GM18873 (cell line): ENCODE results near the gene PIK3C2G.

Experiments used
- ATAC-seq: cut with Tn5 transposase; IDR thresholded peaks from one replicate; pipeline ENCODE4 v1.9.1; 2021; ENCODE audit warnings: mild to moderate bottlenecking, moderate library complexity, moderate number of reproducible peaks; ENCODE audit not compliant: unreplicated experiment, low FRiP score

PIK3C2G gene

GRCh38 chr12:18267427-18268099 lies 6.2 kb downstream of the PIK3C2G start:
- ATAC-seq: no peak

- ATAC-seq: no peak
These were observed 9.7 kb downstream of the PIK3C2G start for GRCh38 chr12:18270958-18271460.

DNA sequence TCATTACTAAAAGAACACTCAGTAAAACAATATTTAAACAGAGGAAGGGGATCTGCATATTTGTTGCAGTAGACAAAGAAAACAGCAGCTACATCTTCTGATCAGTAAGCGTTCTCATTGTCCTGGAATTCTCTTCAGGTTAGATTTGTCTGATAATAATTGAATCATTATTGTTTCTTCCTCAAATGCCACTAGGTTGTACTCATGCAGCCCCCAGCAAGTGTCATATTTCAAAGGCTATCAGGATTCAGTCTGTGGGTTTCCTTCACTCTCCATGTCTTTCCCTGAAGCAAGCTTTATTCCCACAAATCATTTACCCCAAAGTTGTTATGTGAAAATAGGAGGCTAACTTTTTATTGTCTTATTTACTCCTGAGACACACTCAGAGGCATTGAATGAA lies 14.7 kb downstream of the PIK3C2G start:
- ATAC-seq: no peak

- no peak for ATAC-seq
These were observed 15.9 kb downstream of the PIK3C2G start for GRCh38 chr12:18277196-18277595.

DNA sequence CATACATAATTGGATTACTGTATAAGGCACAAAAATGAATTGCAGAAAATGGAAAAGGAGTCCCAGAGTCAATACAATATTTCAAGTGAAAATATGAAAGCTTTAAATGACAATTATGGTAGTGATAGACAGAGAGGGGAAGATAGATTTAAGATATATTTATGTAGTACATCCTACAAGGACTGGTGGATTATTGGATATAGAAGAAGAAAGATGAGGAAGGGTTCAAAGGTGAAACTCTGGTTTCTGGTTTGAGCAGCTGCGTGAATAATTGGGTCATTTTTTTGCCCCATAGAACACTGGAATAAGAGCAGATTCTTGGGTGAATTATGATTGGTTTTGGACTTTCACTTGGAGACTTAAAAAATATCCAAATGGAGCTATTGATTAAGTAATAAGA lies 19.4 kb downstream of the PIK3C2G start:
- ATAC-seq: no peak

GRCh38 chr12:18281941-18282340 lies 20.6 kb downstream of the PIK3C2G start:
- ATAC-seq: no peak

DNA sequence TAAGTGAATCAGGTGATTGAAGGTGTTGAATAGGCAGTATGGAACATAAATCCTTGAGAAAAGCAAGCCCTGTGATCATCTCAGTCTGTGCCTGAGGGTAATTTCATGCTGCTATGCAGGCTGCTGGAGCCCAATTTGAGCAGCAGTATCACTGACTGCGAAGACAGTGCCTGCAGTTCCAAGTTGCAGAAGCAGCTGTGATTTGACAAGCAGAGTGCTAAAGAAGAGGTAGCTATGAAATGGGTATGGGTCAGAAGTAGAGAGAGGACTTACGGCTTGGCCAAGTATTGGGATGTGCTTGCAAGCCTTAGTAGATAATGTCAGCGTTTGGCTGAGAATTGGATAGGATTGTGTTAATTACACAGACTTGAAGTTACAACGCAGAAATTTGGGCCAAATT lies 22.5 kb downstream of the PIK3C2G start:
- no peak for ATAC-seq

- ATAC-seq: no peak
These were observed 23.1 kb downstream of the PIK3C2G start for GRCh38 chr12:18284386-18284785.

DNA sequence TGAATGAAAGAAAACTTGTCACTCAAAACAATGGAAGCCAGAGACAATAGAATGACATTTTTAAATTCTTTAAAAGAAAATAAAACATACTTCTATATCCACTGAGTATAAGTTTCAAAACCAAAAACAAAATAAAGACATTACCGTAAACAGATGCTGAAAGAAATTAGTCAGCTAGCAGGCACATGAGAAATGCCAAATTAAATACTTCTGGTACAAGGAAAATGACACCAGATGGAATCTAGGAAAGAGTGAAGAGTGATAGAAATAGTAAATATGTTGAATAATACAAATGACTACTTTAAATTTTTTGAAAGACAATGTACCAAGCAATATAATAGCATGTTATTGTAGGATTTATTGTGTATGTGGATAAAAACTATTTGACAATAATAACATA lies 23.8 kb downstream of the PIK3C2G start:
- ATAC-seq: no peak

- ATAC-seq: no peak
These were observed 29.1 kb downstream of the PIK3C2G start for GRCh38 chr12:18290386-18290785.

DNA sequence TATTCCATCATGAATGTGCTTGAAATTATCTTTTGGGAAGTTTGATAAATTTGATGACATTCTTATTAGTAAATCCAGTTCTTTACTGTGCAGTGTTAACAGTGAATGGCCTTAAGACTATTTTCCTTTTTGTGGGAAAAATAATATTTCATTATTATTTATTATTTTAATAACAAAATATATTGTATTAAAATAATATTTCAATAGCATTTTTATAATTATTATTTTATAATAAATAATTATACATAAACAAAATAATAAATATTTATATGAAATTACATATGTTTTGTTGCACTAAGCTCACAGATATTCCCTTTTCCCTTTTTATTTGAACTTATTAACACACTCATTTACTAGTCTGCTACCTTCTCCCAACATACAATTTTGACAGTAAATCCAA lies 33.6 kb downstream of the PIK3C2G start:
- no peak for ATAC-seq

DNA sequence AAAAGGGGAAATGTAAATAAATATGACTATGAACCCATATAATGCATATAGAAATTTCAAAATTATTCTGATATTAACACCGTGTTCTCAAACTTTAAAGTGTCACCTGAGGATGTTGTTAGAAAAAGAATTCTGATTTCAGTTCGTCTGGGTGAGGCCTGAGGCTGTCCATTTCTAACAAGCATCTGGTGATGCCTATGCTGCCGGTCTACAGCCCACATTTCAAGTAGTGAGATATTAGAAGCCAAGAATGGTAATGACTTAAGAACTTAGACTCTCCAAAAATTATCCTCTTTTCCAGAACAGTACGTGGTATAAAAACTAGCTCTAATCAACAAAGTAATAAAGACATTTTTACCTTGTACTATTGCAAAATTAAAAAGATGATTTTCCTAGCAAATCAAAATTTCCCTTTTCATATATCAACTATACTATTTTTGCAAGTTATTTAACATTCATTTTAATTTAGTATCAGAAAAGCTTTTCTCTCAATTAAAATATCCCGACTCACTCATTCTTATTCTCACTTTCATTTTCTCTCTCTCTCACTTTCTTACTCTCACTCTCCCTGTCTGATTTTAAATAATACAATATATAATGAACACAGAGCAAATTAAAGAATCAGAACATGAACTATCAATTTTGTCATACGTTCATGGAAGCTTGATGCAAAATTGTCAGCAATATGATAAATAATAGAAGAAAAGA lies 35.0 kb downstream of the PIK3C2G start:
- no peak for ATAC-seq

GRCh38 chr12:18296909-18297280 lies 35.6 kb downstream of the PIK3C2G start:
- ATAC-seq: no peak

DNA sequence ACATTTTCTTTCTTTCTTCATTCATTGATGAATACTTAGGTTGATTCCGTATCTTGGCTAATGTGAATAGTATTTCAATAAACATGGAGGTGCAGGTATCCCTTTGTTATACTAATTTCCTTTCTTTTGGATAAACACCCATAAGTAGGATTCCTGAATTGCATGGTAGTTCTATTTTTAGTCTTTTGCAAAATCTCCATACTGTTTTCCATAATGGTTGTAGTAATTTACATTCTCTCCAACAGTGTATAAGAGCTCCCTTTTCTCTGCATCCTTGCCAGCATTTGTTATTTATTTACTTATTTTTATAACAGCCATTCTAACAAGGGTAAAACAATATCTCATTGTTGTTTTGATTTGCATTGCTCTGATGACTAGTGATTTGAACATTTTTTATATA lies 36.6 kb downstream of the PIK3C2G start:
- ATAC-seq: no peak

DNA sequence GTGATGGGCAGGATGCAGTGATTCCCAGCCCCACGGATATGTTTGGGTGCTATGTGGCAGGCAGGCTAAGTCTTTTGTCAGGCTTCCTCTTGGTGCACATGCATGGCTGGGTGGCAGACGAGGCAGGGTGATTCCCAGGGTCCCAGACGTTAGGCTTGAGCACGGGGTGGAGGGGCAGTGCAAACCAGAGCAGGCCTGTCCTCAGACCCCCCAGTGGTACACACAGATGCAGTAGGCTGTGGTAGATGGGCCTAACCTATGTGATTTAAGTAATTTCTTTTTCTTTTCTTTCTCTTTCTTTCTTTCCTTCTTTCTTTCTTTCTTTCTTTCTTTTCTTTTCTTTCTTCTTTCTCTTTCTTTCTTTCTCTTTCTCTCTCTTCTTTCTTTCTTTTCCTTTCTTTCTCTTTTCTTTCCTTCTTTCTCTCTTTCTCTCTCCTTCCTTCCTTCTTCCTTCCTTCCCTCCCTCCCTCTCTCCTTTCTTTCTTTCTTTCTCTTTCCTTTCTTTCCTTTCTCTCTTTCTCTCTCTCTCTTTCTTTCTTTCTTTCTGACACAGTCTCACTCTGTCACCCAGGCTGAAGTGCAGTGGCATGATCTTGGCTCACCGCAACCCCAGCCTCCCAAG lies 41.6 kb downstream of the PIK3C2G start:
- ATAC-seq: no peak

GRCh38 chr12:18304609-18305008 lies 43.3 kb downstream of the PIK3C2G start:
- no peak for ATAC-seq

DNA sequence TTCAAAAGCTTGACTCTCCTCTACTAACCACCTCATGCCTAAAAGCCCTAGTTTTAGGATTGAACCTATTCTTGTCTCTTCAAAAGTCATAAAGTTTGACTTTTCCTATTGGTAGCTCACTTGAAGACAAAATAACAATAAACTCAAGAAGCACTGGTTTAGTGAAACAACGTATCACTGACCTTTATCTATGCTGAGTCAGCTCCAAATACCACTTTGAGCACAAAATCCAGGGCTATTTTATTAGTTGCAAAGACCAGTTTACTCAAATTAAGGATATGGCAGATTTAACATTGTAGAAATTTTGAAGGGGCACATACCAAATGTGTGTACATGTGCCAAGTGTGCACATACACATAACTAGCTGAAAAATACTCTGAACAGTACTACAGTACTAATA lies 45.0 kb downstream of the PIK3C2G start:
- no peak for ATAC-seq

DNA sequence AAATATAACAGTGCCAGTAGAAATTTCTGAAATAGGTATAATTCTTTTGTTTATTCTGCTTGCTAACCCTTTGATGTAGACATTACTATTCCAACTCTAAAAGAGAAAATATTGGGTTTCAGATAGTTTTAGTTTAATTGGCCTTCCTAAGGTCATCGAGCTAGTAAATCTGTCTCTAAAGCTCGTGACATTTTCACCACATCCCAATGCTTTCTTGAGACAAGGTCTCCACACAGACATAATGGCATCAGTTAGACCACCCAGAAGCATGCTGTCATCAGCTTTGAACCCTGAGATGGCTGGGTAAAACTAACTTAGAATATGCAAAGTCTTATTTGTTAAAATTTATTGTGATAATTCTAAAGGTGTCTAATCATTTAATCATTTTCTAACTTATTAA lies 52.0 kb downstream of the PIK3C2G start:
- ATAC-seq: no peak

GRCh38 chr12:18320036-18320617 lies 58.8 kb downstream of the PIK3C2G start:
- ATAC-seq: no peak

GRCh38 chr12:18320976-18321375 lies 59.7 kb downstream of the PIK3C2G start:
- no peak for ATAC-seq

DNA sequence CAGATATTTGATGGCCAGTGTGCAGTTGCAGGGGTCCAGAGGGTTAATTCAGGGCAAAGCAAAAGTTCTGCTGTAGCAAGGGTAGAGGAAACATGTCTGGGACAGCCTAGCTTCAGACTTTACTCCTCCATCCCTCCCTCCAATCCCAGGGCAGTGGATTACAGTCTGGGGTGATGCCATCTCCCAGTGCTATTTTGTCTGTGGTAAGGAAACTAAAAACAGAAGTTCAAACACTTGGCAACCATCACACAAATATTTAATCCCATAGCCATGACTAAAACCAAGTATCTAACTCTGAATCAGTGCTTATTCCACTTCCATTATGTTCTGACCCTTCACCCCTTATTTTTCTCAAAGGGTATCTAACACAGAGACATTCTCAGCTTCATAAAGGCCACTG lies 61.8 kb downstream of the PIK3C2G start:
- ATAC-seq: no peak
